ENCODE results near the gene FGGY.
"Not testable (repeated sequence)": the region's sequence is repeated elsewhere in the genome, so short reads cannot be mapped to it uniquely, and the experiment has no call there.

Gene FGGY

GRCh38 chr1:59296358-59297256 lies at the start of gene FGGY:
Gene FGGY (plus strand): TSS chr1:59297094. CDS start chr1:59321550, 24,456 bp downstream.
- DNase-seq (ENCODE audit: low read depth in 2 of 2): peak; percentile 65 to 70

GRCh38 chr1:59248758-59249157 lies 48.1 kb upstream of the FGGY start:
- DNase-seq (ENCODE audit: low read depth in 2 of 2): no peak

- DNase-seq (ENCODE audit: low read depth in 2 of 2): no peak
These were observed 47.3 kb upstream of the FGGY start for GRCh38 chr1:59249396-59250137.

- not testable (repeated sequence) for DNase-seq (ENCODE audit: low read depth in 2 of 2)
These were observed 45.8 kb upstream of the FGGY start for GRCh38 chr1:59251061-59251460.

- not testable (repeated sequence) for DNase-seq (ENCODE audit: low read depth in 2 of 2)
These were observed 40.5 kb upstream of the FGGY start for GRCh38 chr1:59256429-59256828.

- DNase-seq (ENCODE audit: low read depth in 2 of 2): no peak
These were observed 38.4 kb upstream of the FGGY start for GRCh38 chr1:59258412-59259032.

- no peak for DNase-seq (ENCODE audit: low read depth in 2 of 2)
These were observed 35.4 kb upstream of the FGGY start for GRCh38 chr1:59261537-59261936.

GRCh38 chr1:59262631-59263030 lies 34.3 kb upstream of the FGGY start:
- DNase-seq (ENCODE audit: low read depth in 2 of 2): no peak

GRCh38 chr1:59263111-59263510 lies 33.8 kb upstream of the FGGY start:
- DNase-seq (ENCODE audit: low read depth in 2 of 2): no peak

GRCh38 chr1:59265622-59266021 lies 31.3 kb upstream of the FGGY start:
- DNase-seq (ENCODE audit: low read depth in 2 of 2): no peak

- DNase-seq (ENCODE audit: low read depth in 2 of 2): no peak
These were observed 30.5 kb upstream of the FGGY start for GRCh38 chr1:59266180-59266926.

GRCh38 chr1:59266927-59267293 lies 30.0 kb upstream of the FGGY start:
- no peak for DNase-seq (ENCODE audit: low read depth in 2 of 2)

- no peak for DNase-seq (ENCODE audit: low read depth in 2 of 2)
These were observed 28.5 kb upstream of the FGGY start for GRCh38 chr1:59268406-59268805.

GRCh38 chr1:59271561-59272260 lies 25.2 kb upstream of the FGGY start:
- DNase-seq (ENCODE audit: low read depth in 2 of 2): no peak

- no peak for DNase-seq (ENCODE audit: low read depth in 2 of 2)
These were observed 24.4 kb upstream of the FGGY start for GRCh38 chr1:59272507-59272906.

GRCh38 chr1:59276439-59276851 lies 20.4 kb upstream of the FGGY start:
- no peak for DNase-seq (ENCODE audit: low read depth in 2 of 2)

GRCh38 chr1:59278780-59279354 lies 18.0 kb upstream of the FGGY start:
- DNase-seq (ENCODE audit: low read depth in 2 of 2): no peak

- no peak for DNase-seq (ENCODE audit: low read depth in 2 of 2)
These were observed 17.2 kb upstream of the FGGY start for GRCh38 chr1:59279645-59280044.

GRCh38 chr1:59282951-59283350 lies 13.9 kb upstream of the FGGY start:
- DNase-seq (ENCODE audit: low read depth in 2 of 2): no peak

GRCh38 chr1:59285691-59286090 lies 11.2 kb upstream of the FGGY start:
- DNase-seq (ENCODE audit: low read depth in 2 of 2): no peak

- DNase-seq (ENCODE audit: low read depth in 2 of 2): no peak
These were observed 8.8 kb upstream of the FGGY start for GRCh38 chr1:59288046-59288445.

Data from stimulated activated CD8-positive, alpha-beta memory T cell treated with anti-CD3 and anti-CD28 coated beads, Interleukin-15, amount 100 ng/mL, for 4 hours (primary cell).